ENCODE data around the gene TSHZ2.
"Not testable (repeated sequence)": the region's sequence is repeated elsewhere in the genome, so short reads cannot be mapped to it uniquely, and the experiment has no call there.

The TSHZ2 gene

GRCh38 chr20:53421343-53421742 lies 449.2 kb downstream of the TSHZ2 start:
- no peak for DNase-seq
- in situ Hi-C loops (cut with MboI; ENCODE audit: low pct_unique_long_range_greater_than_20kb, low sequenced_read_pairs), result loop anchor here (25.0 kb wide), 2 partner anchors 109 to 541 kb away; no protein-coding TSS in a partner anchor

GRCh38 chr20:53422039-53422438 lies 449.9 kb downstream of the TSHZ2 start:
- in situ Hi-C loops (cut with MboI; ENCODE audit: low pct_unique_long_range_greater_than_20kb, low sequenced_read_pairs), result loop anchor here (25.0 kb wide), 2 partner anchors 110 to 540 kb away; no protein-coding TSS in a partner anchor
- no peak for DNase-seq

- in situ Hi-C loops (cut with MboI; ENCODE audit: low pct_unique_long_range_greater_than_20kb, low sequenced_read_pairs), result loop anchor here (25.0 kb wide), 2 partner anchors 111 to 539 kb away; no protein-coding TSS in a partner anchor
- no peak for DNase-seq
These were observed 451.5 kb downstream of the TSHZ2 start for GRCh38 chr20:53423587-53424146.

- in situ Hi-C loops (cut with MboI; ENCODE audit: low pct_unique_long_range_greater_than_20kb, low sequenced_read_pairs), result no loop called here
- DNase-seq, result no peak
These were observed 453.3 kb downstream of the TSHZ2 start for GRCh38 chr20:53425481-53425880.

- in situ Hi-C loops (cut with MboI; ENCODE audit: low pct_unique_long_range_greater_than_20kb, low sequenced_read_pairs), result no loop called here
- no peak for DNase-seq
These were observed 453.8 kb downstream of the TSHZ2 start for GRCh38 chr20:53425941-53426340.

- in situ Hi-C loops (cut with MboI; ENCODE audit: low pct_unique_long_range_greater_than_20kb, low sequenced_read_pairs), result no loop called here
These were observed 454.7 kb downstream of the TSHZ2 start for GRCh38 chr20:53426766-53427312.

GRCh38 chr20:53427951-53428350 lies 455.8 kb downstream of the TSHZ2 start:
- in situ Hi-C loops (cut with MboI; ENCODE audit: low pct_unique_long_range_greater_than_20kb, low sequenced_read_pairs), result no loop called here
- DNase-seq, result no peak

More at GRCh38 chr20:53426766-53427312, 454.7 kb downstream of the TSHZ2 start:
- no peak for DNase-seq

GRCh38 chr20:53428588-53428987 lies 456.4 kb downstream of the TSHZ2 start:
- DNase-seq, result no peak
- in situ Hi-C loops (cut with MboI; ENCODE audit: low pct_unique_long_range_greater_than_20kb, low sequenced_read_pairs), result no loop called here

GRCh38 chr20:53428996-53429395 lies 456.8 kb downstream of the TSHZ2 start:
- DNase-seq, result no peak
- in situ Hi-C loops (cut with MboI; ENCODE audit: low pct_unique_long_range_greater_than_20kb, low sequenced_read_pairs), result no loop called here

- in situ Hi-C loops (cut with MboI; ENCODE audit: low pct_unique_long_range_greater_than_20kb, low sequenced_read_pairs), result no loop called here
- DNase-seq, result no peak
These were observed 462.5 kb downstream of the TSHZ2 start for GRCh38 chr20:53434662-53435061.

- DNase-seq; in situ Hi-C loops (cut with MboI; ENCODE audit: low pct_unique_long_range_greater_than_20kb, low sequenced_read_pairs): not testable (repeated sequence)
These were observed 464.8 kb downstream of the TSHZ2 start for GRCh38 chr20:53436927-53437326.

- DNase-seq, result no peak
- in situ Hi-C loops (cut with MboI; ENCODE audit: low pct_unique_long_range_greater_than_20kb, low sequenced_read_pairs), result no loop called here
These were observed 466.2 kb downstream of the TSHZ2 start for GRCh38 chr20:53438368-53438767.

- in situ Hi-C loops (cut with MboI; ENCODE audit: low pct_unique_long_range_greater_than_20kb, low sequenced_read_pairs), result no loop called here
These were observed 466.9 kb downstream of the TSHZ2 start for GRCh38 chr20:53439046-53439445.

GRCh38 chr20:53439616-53440015 lies 467.5 kb downstream of the TSHZ2 start:
- in situ Hi-C loops (cut with MboI; ENCODE audit: low pct_unique_long_range_greater_than_20kb, low sequenced_read_pairs), result no loop called here
- DNase-seq, result no peak

More at GRCh38 chr20:53439046-53439445, 466.9 kb downstream of the TSHZ2 start:
- DNase-seq, result no peak

GRCh38 chr20:53444401-53445149 lies 472.4 kb downstream of the TSHZ2 start:
- in situ Hi-C loops (cut with MboI; ENCODE audit: low pct_unique_long_range_greater_than_20kb, low sequenced_read_pairs), result no loop called here
- DNase-seq, result no peak

- in situ Hi-C loops (cut with MboI; ENCODE audit: low pct_unique_long_range_greater_than_20kb, low sequenced_read_pairs), result no loop called here
These were observed 473.2 kb downstream of the TSHZ2 start for GRCh38 chr20:53445321-53445731.

GRCh38 chr20:53445932-53446331 lies 473.8 kb downstream of the TSHZ2 start:
- in situ Hi-C loops (cut with MboI; ENCODE audit: low pct_unique_long_range_greater_than_20kb, low sequenced_read_pairs), result no loop called here
- no peak for DNase-seq

More at GRCh38 chr20:53445321-53445731, 473.2 kb downstream of the TSHZ2 start:
- DNase-seq, result no peak

GRCh38 chr20:53447316-53447715 lies 475.2 kb downstream of the TSHZ2 start:
- in situ Hi-C loops (cut with MboI; ENCODE audit: low pct_unique_long_range_greater_than_20kb, low sequenced_read_pairs), result no loop called here

GRCh38 chr20:53448426-53448825 lies 476.3 kb downstream of the TSHZ2 start:
- DNase-seq, result no peak
- in situ Hi-C loops (cut with MboI; ENCODE audit: low pct_unique_long_range_greater_than_20kb, low sequenced_read_pairs), result no loop called here

More at GRCh38 chr20:53447316-53447715, 475.2 kb downstream of the TSHZ2 start:
- DNase-seq, result peak; percentile 26

GRCh38 chr20:53448875-53449274 lies 476.7 kb downstream of the TSHZ2 start:
- in situ Hi-C loops (cut with MboI; ENCODE audit: low pct_unique_long_range_greater_than_20kb, low sequenced_read_pairs), result no loop called here

More at GRCh38 chr20:53448875-53449274, 476.7 kb downstream of the TSHZ2 start:
- DNase-seq, result no peak
